Breast epithelium (tissue), 4 donors: ENCODE results near the gene UBAC2. TPM values are rescaled to one million over a fixed set of nuclear protein-coding genes. Genes with fewer than 3 reads are reported as not detected.

Source experiments
- DNase-seq, 2 donors: peaks; one replicate each; pipeline ENCODE4 v3.0.0-alpha.2; 2019; ENCODE audit warnings: low spot score in 2 of 2
- H3K27ac ChIP-seq, 2 donors: fragments of 200-600 bp; sonication (generic) in 1 of 2; one replicate each; pipeline ENCODE4 v1.5.1; 2016 to 2019; ENCODE audit warnings: mild to moderate bottlenecking in 1 of 2
- H3K27me3 ChIP-seq, 2 donors: fragments of 200-600 bp; sonication (generic) in 1 of 2; one replicate each; pipeline versions ENCODE4 v1.5.1 to v1.6.0; 2017 to 2019; ENCODE audit warnings: control low read depth in 1 of 2, mild to moderate bottlenecking in 1 of 2
- H3K36me3 ChIP-seq: fragments of 200-600 bp; one replicate; pipeline ENCODE4 v1.5.1; 2019
- H3K4me1 ChIP-seq, 2 donors: fragments of 200-600 bp; sonication (generic); one replicate each; pipeline ENCODE4 v1.5.1; 2016 to 2019; ENCODE audit warnings: control low read depth in 1 of 2
- H3K4me3 ChIP-seq, 3 donors: fragments of 200-600 bp; sonication (generic); 1 replicate in 2 of 3; 2 replicates in 1 of 3; pipeline ENCODE4 v1.5.1; 2016 to 2019; ENCODE audit warnings: mild to moderate bottlenecking in 3 of 3, moderate library complexity in 2 of 3
- H3K9me3 ChIP-seq, 2 donors: fragments of 200-600 bp; sonication (generic) in 1 of 2; one replicate each; pipeline ENCODE4 v1.5.1; 2016 to 2019; ENCODE audit warnings: control low read depth in 1 of 2
- CTCF ChIP-seq, 3 donors: fragments of 450-650 bp; IDR thresholded peaks; one replicate each; pipeline ENCODE4 v1.5.1; 2016 to 2017; ENCODE audit warnings: antibody characterized with exemption in 3 of 3, mild to moderate bottlenecking in 3 of 3, moderate library complexity in 3 of 3
- POLR2A ChIP-seq: fragments of 450-650 bp; IDR thresholded peaks from one replicate; pipeline ENCODE4 v1.6.1; 2016; ENCODE audit warnings: antibody characterized with exemption, mild to moderate bottlenecking, moderate library complexity
- POLR2AphosphoS5 ChIP-seq, 3 donors: sonication (generic); formaldehyde crosslinking; IDR thresholded peaks; one replicate each; pipeline ENCODE4 v1.6.1; 2017; ENCODE audit warnings: antibody characterized with exemption in 3 of 3
- intact Hi-C: fragments of 100-400 bp; cut with DNase I; formaldehyde crosslinking; loops from one replicate; pipeline ENCODE4 v1.15.1; 2023; ENCODE audit warnings: low total_unique reads
- total RNA-seq, 3 donors: library from RNA; depleted of rRNA; stranded (reverse); fragments of >200 nt; gene quantifications; one replicate each; pipeline ENCODE4 v1.1.0, GENCODE V29; 2016

UBAC2 gene
- total RNA-seq, 3 donors from 2014 or later = 64.6 to 72.8 (median 65.1) TPM

- Histone ChIP-seq H3K27me3 (no peaks in the 10 kb centered on the region), H3K27ac (no peak overlapping the region), H3K9me3 (no peaks in the 10 kb centered on the region), H3K4me3 (no peak overlapping the region), H3K36me3 (no peaks in the 10 kb centered on the region), H3K4me1 (no peaks in the 10 kb centered on the region)
- intact Hi-C loops = no loop called here
- DNase-seq = no peak
- TF ChIP-seq CTCF (IDR thresholded peaks at IDR 0.05) = no peak
These were observed 102.2 kb downstream of the UBAC2 start for GRCh38 chr13:99302637-99303505.

- Histone ChIP-seq H3K4me1 (no peaks in the 10 kb centered on the region), H3K9me3 (no peaks in the 10 kb centered on the region), H3K27me3 (no peaks in the 10 kb centered on the region), H3K36me3 (no peaks in the 10 kb centered on the region), H3K27ac (peak overlapping the region in 1 of 2 donors; percentile 9), H3K4me3 (peak overlapping the region in 2 of 3 donors; percentile 14 to 23)
- no peak for DNase-seq
- TF ChIP-seq POLR2A (no peak), CTCF (IDR thresholded peaks at IDR 0.05) (no peak), POLR2AphosphoS5 (IDR thresholded peaks at IDR 0.05) (no peak)
- intact Hi-C loops = no loop called here
These were observed 103.3 kb downstream of the UBAC2 start for GRCh38 chr13:99303863-99304521.

GRCh38 chr13:99304541-99304940, 103.9 kb downstream of the UBAC2 start:
- H3K27me3 ChIP-seq = no peaks in the 10 kb centered on the region
- DNase-seq = no peak
- intact Hi-C loops = no loop called here
- H3K36me3 ChIP-seq = no peaks in the 10 kb centered on the region
- no peaks in the 10 kb centered on the region for H3K9me3 ChIP-seq
- TF ChIP-seq POLR2A (no peak), CTCF (IDR thresholded peaks at IDR 0.05) (no peak)
- H3K4me1 ChIP-seq = no peaks in the 10 kb centered on the region
- H3K4me3 ChIP-seq = peak overlapping the region in 1 of 3 donors; percentile 32
- peak overlapping the region in 1 of 2 donors; percentile 9 for H3K27ac ChIP-seq

GRCh38 chr13:99305158-99305557, 104.5 kb downstream of the UBAC2 start:
- peak overlapping the region in 1 of 2 donors; percentile 38 for H3K27ac ChIP-seq
- no peaks in the 10 kb centered on the region for H3K4me1 ChIP-seq
- H3K36me3 ChIP-seq = no peaks in the 10 kb centered on the region
- intact Hi-C loops = no loop called here
- DNase-seq = no peak
- H3K27me3 ChIP-seq = no peaks in the 10 kb centered on the region
- H3K4me3 ChIP-seq = peak overlapping the region; percentile 19 to 32 (median 20)
- TF ChIP-seq POLR2AphosphoS5 (IDR thresholded peaks at IDR 0.05) = no peak
- TF ChIP-seq POLR2A = no peak
- TF ChIP-seq CTCF (IDR thresholded peaks at IDR 0.05) = no peak
- H3K9me3 ChIP-seq = no peaks in the 10 kb centered on the region

- no peaks in the 10 kb centered on the region for H3K36me3 ChIP-seq
- H3K27ac ChIP-seq = peak overlapping the region; percentile 38 to 50
- no peaks in the 10 kb centered on the region for H3K9me3 ChIP-seq
- TF ChIP-seq POLR2A = no peak
- no peak for TF ChIP-seq POLR2AphosphoS5 (IDR thresholded peaks at IDR 0.05)
- TF ChIP-seq CTCF (IDR thresholded peaks at IDR 0.05) = no peak
- no peaks in the 10 kb centered on the region for H3K27me3 ChIP-seq
- H3K4me1 ChIP-seq = no peaks in the 10 kb centered on the region
- H3K4me3 ChIP-seq = peak overlapping the region; percentile 20 to 35 (median 32)
- no peak for DNase-seq
- intact Hi-C loops = no loop called here
These were observed 104.9 kb downstream of the UBAC2 start for GRCh38 chr13:99305566-99305965.
